Measurements from ENCODE around the gene CHST8.
"Not testable (repeated sequence)": the region's sequence is repeated elsewhere in the genome, so short reads cannot be mapped to it uniquely, and the experiment has no call there.

CHST8 gene

DNA sequence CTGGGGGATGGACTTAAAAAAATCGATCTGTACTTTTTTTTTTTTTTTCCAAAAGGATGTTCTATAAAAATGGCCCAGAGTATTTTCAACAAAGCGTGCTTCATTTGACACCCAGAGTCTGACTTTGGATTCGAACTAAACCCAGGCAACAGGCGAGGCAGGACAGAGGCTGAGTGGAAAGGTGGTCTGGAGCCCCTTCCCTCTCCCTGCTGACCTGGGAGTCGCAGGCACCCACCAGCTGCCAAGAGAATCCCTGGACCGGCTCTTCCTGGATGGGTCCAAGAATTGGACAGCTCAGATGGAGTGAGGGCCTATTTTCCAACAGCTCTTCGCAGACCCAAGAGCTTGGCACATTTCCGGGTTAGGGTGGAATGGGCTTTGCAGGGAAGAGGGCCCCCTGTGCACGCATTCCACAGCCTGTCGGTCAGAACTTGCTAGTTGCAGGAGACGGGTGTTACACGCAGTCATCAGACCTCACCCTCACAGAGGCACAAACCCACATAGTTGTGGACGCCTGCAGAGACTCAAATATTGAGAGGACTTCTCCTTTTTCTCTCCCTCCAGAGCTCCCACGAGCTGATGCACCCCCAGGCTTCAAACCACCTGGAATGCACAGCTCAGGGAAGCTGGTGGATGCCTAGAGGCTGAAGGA lies 190.1 kb downstream of the CHST8 start:
- DNase-seq (ENCODE audit: low read depth, low spot score) = no peak

GRCh38 chr19:33812388-33813330 lies 190.9 kb downstream of the CHST8 start:
- no peak for DNase-seq (ENCODE audit: low read depth, low spot score)

- no peak for DNase-seq (ENCODE audit: low read depth, low spot score)
Observed at GRCh38 chr19:33813391-33814101, 191.8 kb downstream of the CHST8 start.

DNA sequence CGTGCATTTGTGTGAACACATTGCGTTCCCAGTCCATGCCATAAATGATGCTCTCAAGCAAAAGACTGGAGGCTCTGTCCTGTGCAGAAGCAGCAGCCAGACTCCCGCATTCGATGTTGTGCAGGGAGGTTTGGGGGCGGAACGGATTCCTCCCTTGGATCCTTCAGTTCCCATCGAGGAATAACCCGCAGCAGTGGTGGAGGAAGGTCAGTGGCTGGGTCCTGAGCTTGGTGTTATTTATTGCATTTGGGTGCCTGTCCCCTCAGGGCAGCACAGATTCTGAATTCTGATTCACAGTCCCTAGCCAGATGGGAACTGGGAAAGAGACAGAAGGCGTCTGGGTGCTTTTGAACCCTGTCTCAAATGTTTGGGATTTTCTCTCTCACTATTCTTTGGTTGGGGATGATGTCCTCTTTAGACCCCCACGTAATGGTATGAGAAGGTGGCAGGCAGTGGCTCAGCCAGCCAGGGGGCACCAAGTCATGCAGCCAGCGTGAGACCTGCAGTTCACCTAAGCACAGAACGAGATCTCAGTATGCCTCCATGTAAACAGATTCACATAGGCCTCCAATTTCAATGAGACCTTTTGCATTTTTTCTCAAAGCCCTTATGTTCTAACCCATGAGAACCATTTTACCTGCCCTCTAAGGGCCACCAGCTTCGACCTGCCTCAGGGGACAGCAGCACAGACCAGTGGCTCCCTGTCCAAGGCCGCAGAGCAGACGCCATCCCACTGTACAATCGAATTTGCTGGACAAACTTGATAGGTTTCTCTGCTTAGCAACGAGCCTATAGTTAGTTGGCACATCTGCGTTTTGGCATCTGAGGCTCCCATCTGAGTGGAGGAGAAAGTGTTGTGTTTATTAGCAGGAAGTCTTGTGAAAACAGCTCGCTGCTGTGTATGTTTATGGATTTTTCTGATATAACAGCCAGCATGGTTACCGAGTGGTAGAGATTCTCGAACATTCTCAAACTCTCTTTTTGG lies 192.7 kb downstream of the CHST8 start:
- DNase-seq (ENCODE audit: low read depth, low spot score) = no peak

DNA sequence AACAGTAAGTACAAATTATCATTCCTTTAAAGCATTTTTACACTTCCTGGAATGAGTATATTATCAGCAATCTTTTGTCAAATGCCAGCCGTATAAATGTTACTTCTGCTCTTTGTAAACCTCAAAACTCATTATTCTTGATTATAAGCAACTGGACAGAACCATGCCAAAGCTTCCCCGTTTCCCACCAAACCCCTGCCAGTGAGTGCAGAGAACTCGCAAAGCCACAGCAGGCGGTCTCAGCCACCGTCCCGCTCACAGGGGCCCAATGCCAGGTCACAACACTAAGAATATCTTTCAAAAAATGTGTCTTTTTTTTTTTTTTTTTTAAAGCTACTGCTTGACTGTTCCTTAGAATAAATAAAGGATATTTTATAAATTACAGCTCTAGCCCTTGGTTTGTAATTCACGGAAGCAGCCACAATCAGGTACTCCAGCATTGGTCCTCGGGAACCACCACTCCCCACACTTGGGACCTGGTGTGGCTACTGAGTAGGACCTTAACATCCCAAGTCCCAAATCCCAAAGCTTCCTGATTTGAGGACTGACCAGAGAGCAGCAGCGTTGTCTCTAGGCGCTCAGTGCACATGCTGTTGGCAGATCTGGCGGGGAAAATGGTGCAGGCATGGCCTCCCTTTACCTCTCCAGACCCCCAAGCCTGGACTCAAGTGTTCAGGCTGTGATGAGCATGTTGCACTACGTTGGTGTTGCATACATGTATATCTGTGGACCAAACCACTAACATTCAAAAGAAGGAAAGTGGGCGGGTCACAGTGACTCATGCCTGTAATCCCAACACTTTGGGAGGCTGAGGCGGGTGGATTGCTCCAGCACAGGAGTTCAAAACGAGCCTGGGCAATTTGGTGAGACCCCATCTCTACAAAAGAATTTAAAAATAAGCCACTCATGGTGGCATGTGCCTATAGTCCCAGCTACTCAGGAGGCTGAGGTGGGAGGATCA lies 193.9 kb downstream of the CHST8 start:
- DNase-seq (ENCODE audit: low read depth, low spot score) = no peak

DNA sequence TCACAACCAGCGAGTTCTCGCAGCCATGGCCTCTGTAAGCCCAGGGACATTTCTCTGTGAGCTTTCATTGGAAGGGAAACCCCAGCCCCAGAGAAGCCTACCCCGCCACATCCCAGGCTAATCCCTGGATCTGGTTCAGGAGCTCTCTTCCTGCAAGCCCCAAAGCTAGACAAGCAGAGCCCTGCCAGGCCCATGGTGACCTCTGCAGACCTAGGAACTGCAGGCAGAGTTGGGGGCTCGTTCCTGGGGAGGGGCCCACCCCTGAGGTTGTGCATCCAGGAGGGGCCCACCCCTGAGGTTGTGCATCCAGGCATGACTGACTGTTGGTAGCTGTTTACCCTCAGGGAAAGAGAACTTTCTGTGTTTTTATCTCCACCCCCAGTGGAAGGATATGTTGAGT lies 196.7 kb downstream of the CHST8 start:
- DNase-seq (ENCODE audit: low read depth, low spot score) = no peak

GRCh38 chr19:33819078-33819477 lies 197.3 kb downstream of the CHST8 start:
- DNase-seq (ENCODE audit: low read depth, low spot score) = not testable (repeated sequence)

DNA sequence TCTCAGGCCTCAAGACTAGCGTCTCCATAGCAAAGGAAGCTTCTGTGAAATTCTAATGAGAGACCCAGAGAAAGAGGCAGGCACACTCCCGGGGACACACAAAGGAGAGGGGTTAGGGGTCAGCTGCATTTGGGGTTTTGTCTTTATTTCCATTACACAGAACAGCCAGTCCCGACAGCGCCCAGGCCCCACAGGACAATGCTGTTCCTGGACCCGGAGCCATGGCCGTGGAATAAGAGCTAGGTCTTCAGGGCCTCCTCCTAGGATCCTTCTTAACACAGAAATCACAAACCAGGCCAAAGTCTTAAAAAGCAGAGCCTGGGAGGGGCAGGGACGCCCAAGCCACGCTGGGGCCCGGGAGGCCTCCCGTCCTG lies 197.7 kb downstream of the CHST8 start:
- no peak for DNase-seq (ENCODE audit: low read depth, low spot score)

- no peak for DNase-seq (ENCODE audit: low read depth, low spot score)
Observed at GRCh38 chr19:33819880-33820781, 198.4 kb downstream of the CHST8 start.

DNA sequence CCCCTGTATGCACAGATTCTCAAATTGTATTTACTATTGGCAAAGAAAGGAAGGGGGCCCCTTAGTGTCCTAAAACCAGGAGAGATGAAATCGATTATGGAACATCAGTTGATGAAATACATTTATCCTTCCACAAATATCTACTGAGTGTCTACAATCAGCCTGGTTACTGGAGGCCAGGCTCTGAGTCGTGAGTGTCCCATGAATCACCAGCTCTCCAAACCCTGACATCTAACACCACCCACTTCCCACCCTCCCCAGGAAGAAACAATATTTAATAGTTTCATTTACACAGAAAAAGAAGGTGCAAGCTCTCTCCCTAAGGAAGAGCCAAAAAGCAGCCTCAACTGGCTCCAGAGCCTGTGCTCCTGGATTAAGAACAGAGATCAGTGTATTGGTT lies 200.1 kb downstream of the CHST8 start:
- no peak for DNase-seq (ENCODE audit: low read depth, low spot score)
